H1 (cell line): ENCODE data around the gene DAO. TPM values are rescaled to one million over a fixed set of nuclear protein-coding genes. Genes with fewer than 3 reads are reported as not detected.

Source experiments
- CTCF ChIA-PET: fragments of 300-600 bp; sonication (Branson Sonifier 250); formaldehyde crosslinking; loops from one replicate; lab custom pipeline; 2021; ENCODE audit not compliant: partially characterized antibody; lab: Charles Lee
- POLR2A ChIA-PET: fragments of 300-600 bp; sonication (Branson Sonifier 250); formaldehyde crosslinking; loops from one replicate; lab custom pipeline; 2021; ENCODE audit warnings: inconsistent platforms; ENCODE audit not compliant: partially characterized antibody; lab: Charles Lee
- DNase-seq, 2 experiments: peaks; one replicate each; pipeline versions ENCODE4 v3.0.0 to v3.0.0-alpha.2; 2010 to 2022; ENCODE audit warnings: low spot score in 2 of 2, low read depth in 1 of 2, mixed read lengths in 1 of 2
- FAIRE-seq: peaks from 2 replicates; lab custom pipeline; 2011; peaks lifted over from hg19 to GRCh38; lab: Jason Lieb, UNC
- H2AFZ ChIP-seq: 2 replicates; pipeline ENCODE4 v1.8.1; 2012; ENCODE audit warnings: low read length, inconsistent platforms
- H2AK5ac ChIP-seq: 2 replicates; pipeline ENCODE4 v1.6.1; 2013; ENCODE audit warnings: low read depth, low read length
- H2BK120ac ChIP-seq: replicated peaks from 2 replicates; pipeline ENCODE3; 2013; ENCODE audit warnings: low read depth, low read length, inconsistent platforms
- H2BK12ac ChIP-seq: 2 replicates; pipeline ENCODE4 v1.6.1; 2013; ENCODE audit warnings: low read depth, low read length
- H2BK15ac ChIP-seq: 2 replicates; pipeline ENCODE4 v1.6.1; 2013; ENCODE audit warnings: low read length
- H2BK20ac ChIP-seq: 2 replicates; pipeline ENCODE4 v1.6.1; 2013; ENCODE audit warnings: low read length
- H2BK5ac ChIP-seq: 2 replicates; pipeline ENCODE4 v1.6.1; 2013; ENCODE audit warnings: low read depth, low read length
- H3K14ac ChIP-seq: 2 replicates; pipeline ENCODE4 v1.6.1; 2013; ENCODE audit warnings: inconsistent platforms; ENCODE audit not compliant: insufficient read length
- H3K18ac ChIP-seq: 2 replicates; pipeline ENCODE4 v1.6.1; 2013; ENCODE audit warnings: low read length; ENCODE audit errors: extremely low read depth
- H3K23ac ChIP-seq: 2 replicates; pipeline ENCODE4 v1.6.1; 2013; ENCODE audit warnings: inconsistent platforms; ENCODE audit not compliant: insufficient read length
- H3K23me2 ChIP-seq: 2 replicates; pipeline ENCODE4 v1.6.1; 2013; ENCODE audit warnings: low read depth, low read length
- H3K27ac ChIP-seq: 2 replicates; pipeline ENCODE4 v1.6.1; 2011; ENCODE audit warnings: low read depth, low read length, inconsistent platforms
- H3K27me3 ChIP-seq, 4 experiments: replicated peaks in 1 of 4; 1 replicate in 1 of 4; 2 replicates in 3 of 4; pipeline versions ENCODE4 v1.6.1 to v1.8.1; 2011 to 2013; ENCODE audit warnings: low read length in 3 of 4, mild to moderate bottlenecking in 3 of 4, inconsistent platforms in 2 of 4, mixed read lengths in 2 of 4, moderate library complexity in 1 of 4; ENCODE audit not compliant: control insufficient read depth in 3 of 4, insufficient read depth in 3 of 4; ENCODE audit errors: extremely low read depth in 1 of 4
- H3K36me3 ChIP-seq, 4 experiments: 2 replicates each; pipeline versions ENCODE4 v1.6.1 to v1.8.1; 2011 to 2013; ENCODE audit warnings: mild to moderate bottlenecking in 4 of 4, low read length in 3 of 4, moderate library complexity in 2 of 4, control low read depth in 1 of 4, inconsistent platforms in 1 of 4; ENCODE audit not compliant: insufficient read depth in 4 of 4, control insufficient read depth in 2 of 4
- H3K4ac ChIP-seq: replicated peaks from 2 replicates; pipeline ENCODE3; 2013; ENCODE audit warnings: low read length, low read depth, mixed read lengths, inconsistent platforms; ENCODE audit not compliant: insufficient read length
- H3K4me1 ChIP-seq, 4 experiments: replicated peaks in 1 of 4; 1 replicate in 1 of 4; 2 replicates in 3 of 4; pipeline versions ENCODE4 v1.6.1 to v1.8.1; 2011 to 2013; ENCODE audit warnings: low read length in 3 of 4, inconsistent platforms in 2 of 4, mixed read lengths in 1 of 4; ENCODE audit not compliant: insufficient read depth in 4 of 4, control insufficient read depth in 3 of 4
- H3K4me2 ChIP-seq, 2 experiments: 2 replicates each; pipeline versions ENCODE4 v1.6.1 to v1.8.1; 2011 to 2013; ENCODE audit warnings: low read depth in 2 of 2, low read length in 2 of 2, control low read depth in 1 of 2, inconsistent platforms in 1 of 2, mild to moderate bottlenecking in 1 of 2; ENCODE audit not compliant: insufficient read depth in 1 of 2
- H3K4me3 ChIP-seq, 4 experiments: fragments of 200-600, 300-600 bp in 1 of 4; sonication (generic), shearing (Covaris generic), sonication (Bioruptor Twin) in 1 of 4; 2 replicates each; pipeline versions ENCODE4 v1.5.1 to v1.8.1; 2011 to 2016; ENCODE audit warnings: low read length in 4 of 4, low read depth in 3 of 4, control low read depth in 2 of 4, inconsistent platforms in 2 of 4, mild to moderate bottlenecking in 2 of 4, mixed read lengths in 1 of 4, moderate library complexity in 1 of 4; ENCODE audit not compliant: insufficient read depth in 2 of 4; ENCODE audit errors: extremely low read depth in 1 of 4
- H3K56ac ChIP-seq: replicated peaks from 2 replicates; pipeline ENCODE3; 2013; ENCODE audit warnings: low read depth, mild to moderate bottlenecking, mixed read lengths, low read length, inconsistent platforms; ENCODE audit not compliant: insufficient read length
- H3K79me1 ChIP-seq: 2 replicates; pipeline ENCODE4 v1.6.1; 2013; ENCODE audit warnings: low read depth, low read length, control low read depth
- H3K79me2 ChIP-seq, 2 experiments: 2 replicates each; pipeline versions ENCODE4 v1.6.1 to v1.8.1; 2012 to 2013; ENCODE audit warnings: low read length in 2 of 2, mild to moderate bottlenecking in 2 of 2, inconsistent platforms in 1 of 2; ENCODE audit not compliant: insufficient read depth in 2 of 2, control insufficient read depth in 1 of 2
- H3K9ac ChIP-seq, 4 experiments: replicated peaks in 1 of 4; 1 replicate in 1 of 4; 2 replicates in 3 of 4; pipeline versions ENCODE4 v1.6.1 to v1.8.1; 2011 to 2013; ENCODE audit warnings: low read depth in 3 of 4, low read length in 3 of 4, control low read depth in 2 of 4, mild to moderate bottlenecking in 2 of 4, moderate library complexity in 2 of 4, inconsistent platforms in 1 of 4; ENCODE audit errors: extremely low read depth in 1 of 4
- H3K9me3 ChIP-seq, 2 experiments: 2 replicates each; pipeline versions ENCODE4 v1.6.1 to v1.8.1; 2012 to 2013; ENCODE audit warnings: mild to moderate bottlenecking in 2 of 2, moderate library complexity in 2 of 2, control low read depth in 1 of 2, inconsistent platforms in 1 of 2, low read depth in 1 of 2, low read length in 1 of 2, mixed read lengths in 1 of 2; ENCODE audit not compliant: insufficient read depth in 2 of 2
- H4K20me1 ChIP-seq, 2 experiments: replicated peaks in 1 of 2; 2 replicates each; pipeline versions ENCODE3 to v1.8.1; 2011 to 2013; ENCODE audit warnings: inconsistent platforms in 2 of 2, low read length in 2 of 2, mild to moderate bottlenecking in 1 of 2; ENCODE audit not compliant: insufficient read depth in 2 of 2, control insufficient read depth in 1 of 2
- H4K5ac ChIP-seq: 2 replicates; pipeline ENCODE4 v1.6.1; 2013; ENCODE audit warnings: low read length, low read depth, mixed read lengths, inconsistent platforms; ENCODE audit not compliant: insufficient read length
- H4K8ac ChIP-seq: 2 replicates; pipeline ENCODE4 v1.8.0; 2013; ENCODE audit warnings: mild to moderate bottlenecking, moderate library complexity, low read length, inconsistent platforms; ENCODE audit not compliant: insufficient read depth; ENCODE audit errors: extremely low read depth
- H4K91ac ChIP-seq: replicated peaks from 2 replicates; pipeline ENCODE3; 2013; ENCODE audit warnings: low read length, mixed read lengths, inconsistent platforms; ENCODE audit not compliant: insufficient read length
- ATF2 ChIP-seq: IDR thresholded peaks from 2 replicates; pipeline ENCODE4 v1.6.1; 2012; ENCODE audit warnings: low read length, inconsistent platforms
- CTCF ChIP-seq, 3 experiments: IDR thresholded peaks; 1 replicate in 2 of 3; 2 replicates in 1 of 3; pipeline versions ENCODE4 v1.5.1 to v1.6.1; 2011; ENCODE audit warnings: low read length in 3 of 3, mild to moderate bottlenecking in 3 of 3, inconsistent platforms in 2 of 3, low read depth in 1 of 3, moderate library complexity in 1 of 3; ENCODE audit not compliant: insufficient read depth in 1 of 3; ENCODE audit errors: control extremely low read depth in 1 of 3
- NANOG ChIP-seq: IDR thresholded peaks from 2 replicates; pipeline ENCODE4 v1.6.1; 2011; ENCODE audit warnings: low read length, low read depth, mild to moderate bottlenecking, inconsistent platforms; ENCODE audit not compliant: insufficient read depth, poor library complexity, severe bottlenecking
- USF2 ChIP-seq: IDR thresholded peaks from 2 replicates; pipeline ENCODE4 v1.6.1; 2011; ENCODE audit warnings: low read length, improper control_type of control experiment
- WGBS, 2 experiments: shearing (Covaris generic) in 1 of 2; methylation state at CpG; one replicate each; pipeline versions ENCODE4 v1.1.6 to v1.1.7; 2013 to 2015; ENCODE audit warnings: low lambda C conversion rate in 2 of 2, mixed read lengths in 2 of 2, inconsistent platforms in 1 of 2, low coverage in 1 of 2, missing lambda C conversion rate in 1 of 2; ENCODE audit not compliant: insufficient replicate concordance in 2 of 2, insufficient coverage in 1 of 2, insufficient read length in 1 of 2; ENCODE audit errors: extremely low coverage in 1 of 2, missing lambda C conversion rate in 1 of 2; 5-methylcytosine and 5-hydroxymethylcytosine counted together
- polyA plus RNA-seq, 7 experiments: library from polyadenylated mRNA; depleted of rRNA in 3 of 7; stranded (reverse) in 5 of 7; unstranded in 2 of 7; fragments of >200 nt in 5 of 7; fragments of 200-250 nt in 2 of 7; gene quantifications; 1 replicate in 5 of 7; 2 replicates in 1 of 7; 4 replicates in 1 of 7; pipeline versions ENCODE4 v1.2.1 to v1.2.3, GENCODE V29; 2011 to 2013; ENCODE audit warnings: missing spikeins in 2 of 7, mixed read lengths in 2 of 7
- total RNA-seq: library from RNA; stranded (reverse); fragmentation: NEBNext Ultra II Directional; extraction: Animal tissue kit (Norgen Biotek cat#: 25700); gene quantifications from 2 replicates; pipeline ENCODE4 v1.2.1, GENCODE V29; 2021

The DAO gene
- total and polyA plus RNA-seq, 2 of the 8 experiments (the other 6 are each of a cell fraction or from before 2014, with no cell fraction given), result not detected

- Histone ChIP-seq H2BK15ac (no peak overlapping the region), H3K9me3 (no peaks in the 10 kb centered on the region), H2BK120ac (no peak overlapping the region), H2BK12ac (no peak overlapping the region), H4K5ac (no peak overlapping the region), H2BK5ac (no peak overlapping the region), H4K8ac (no peak overlapping the region), H3K14ac (no peak overlapping the region), H2AK5ac (no peak overlapping the region), H3K4ac (no peak overlapping the region), H3K27ac (no peak overlapping the region), H4K20me1 (peaks cover 0 to 2% of the 10 kb centered on the region in 2 experiments), H3K4me3 (no peak overlapping the region), H3K27me3 (no peaks in the 10 kb centered on the region), H3K23ac (no peak overlapping the region), H3K79me2 (no peaks in the 10 kb centered on the region), H3K56ac (no peak overlapping the region), H4K91ac (no peak overlapping the region), H2AFZ (no peak overlapping the region), H3K36me3 (peaks cover 0 to 5% (median 0%) of the 10 kb centered on the region in 4 experiments; a peak in 2 of 8 replicates), H3K23me2 (no peaks in the 10 kb centered on the region), H3K4me2 (no peak overlapping the region), H3K79me1 (0 out of 2 replicates have a peak, but pooled peaks cover 1% of the 10 kb centered on the region), H2BK20ac (no peak overlapping the region), H3K9ac (no peak overlapping the region), H3K4me1 (peaks cover 0 to 5% (median 1%) of the 10 kb centered on the region in 4 experiments; a peak in 3 of 7 replicates), H3K18ac (no peak overlapping the region)
- DNase-seq (no peak), FAIRE-seq (no peak)
- WGBS, 2 experiments, result 89% methylated on average over 6 of the region's 6 CpGs; no CpG with 5 or more reads in 1 of the 2 experiments
- ChIA-PET POLR2A (no interaction called here), CTCF (interaction anchor here (0.5 to 1.2 kb wide), 3 partner anchors 15 to 161 kb away, joined by 3 to 6 read pairs (median 4); no protein-coding TSS in a partner anchor)
- TF ChIP-seq CTCF (IDR thresholded peaks at IDR 0.05; ENCODE audit: control extremely low read depth in 1 of 3, insufficient read depth in 1 of 3, low read depth in 1 of 3, low read length in 3 of 3) (no peak), NANOG (no peak), ATF2 (no peak), USF2 (no peak)
Observed at GRCh38 chr12:108832208-108832607, 47.7 kb upstream of the DAO start.
